ENCODE measurements around the gene FBF1. TPM values are rescaled to one million over a fixed set of nuclear protein-coding genes. Genes with fewer than 3 reads are reported as not detected.

FBF1 gene
- total and polyA plus RNA-seq, 2 of the 8 experiments (the other 6 are each of a cell fraction or from before 2014, with no cell fraction given): 8.1 to 13.1 TPM

GRCh38 chr17:75933808-75934207 lies 7.0 kb downstream of the FBF1 start:
- FAIRE-seq: no peak
- Histone ChIP-seq H2BK12ac (ENCODE audit: low read depth, low read length) (no peak overlapping the region), H2BK5ac (ENCODE audit: low read depth, low read length) (no peak overlapping the region), H2AK5ac (ENCODE audit: low read depth, low read length) (no peak overlapping the region), H3K14ac (ENCODE audit: insufficient read length) (no peak overlapping the region), H3K4ac (replicated peaks; ENCODE audit: insufficient read length, low read depth, low read length) (no peak overlapping the region), H3K18ac (ENCODE audit: extremely low read depth, low read length) (no peak overlapping the region), H3K79me2 (ENCODE audit: control insufficient read depth in 1 of 2, insufficient read depth in 2 of 2, low read length in 2 of 2) (no peaks in the 10 kb centered on the region), H3K4me1 (replicated peaks in 1 of 4; ENCODE audit: control insufficient read depth in 3 of 4, insufficient read depth in 4 of 4, low read length in 3 of 4) (no peaks in the 10 kb centered on the region), H4K91ac (replicated peaks; ENCODE audit: insufficient read length, low read length) (no peak overlapping the region), H2AFZ (ENCODE audit: low read length) (no peak overlapping the region), H4K8ac (ENCODE audit: extremely low read depth, insufficient read depth, low read length) (no peak overlapping the region), H4K20me1 (replicated peaks in 1 of 2; ENCODE audit: control insufficient read depth in 1 of 2, insufficient read depth in 2 of 2, low read length in 2 of 2) (no peaks in the 10 kb centered on the region), H3K9ac (replicated peaks in 1 of 4; ENCODE audit: extremely low read depth in 1 of 4, low read depth in 3 of 4, low read length in 3 of 4) (no peak overlapping the region), H3K56ac (replicated peaks; ENCODE audit: insufficient read length, low read depth, low read length) (no peak overlapping the region), H2BK120ac (replicated peaks; ENCODE audit: low read depth, low read length) (no peak overlapping the region), H4K5ac (ENCODE audit: insufficient read length, low read depth, low read length) (no peak overlapping the region), H2BK15ac (ENCODE audit: low read length) (no peak overlapping the region), H3K9me3 (ENCODE audit: insufficient read depth in 2 of 2, low read depth in 1 of 2, low read length in 1 of 2) (no peaks in the 10 kb centered on the region), H3K36me3 (ENCODE audit: control insufficient read depth in 2 of 4, insufficient read depth in 4 of 4, low read length in 3 of 4) (peaks cover 0 to 6% (median 0%) of the 10 kb centered on the region in 4 experiments; a peak in 2 of 8 replicates), H3K23ac (ENCODE audit: insufficient read length) (no peak overlapping the region), H3K23me2 (ENCODE audit: low read depth, low read length) (no peaks in the 10 kb centered on the region), H2BK20ac (ENCODE audit: low read length) (no peak overlapping the region), H3K79me1 (ENCODE audit: low read depth, low read length) (no peaks in the 10 kb centered on the region), H3K27me3 (replicated peaks in 1 of 4; ENCODE audit: control insufficient read depth in 3 of 4, extremely low read depth in 1 of 4, insufficient read depth in 3 of 4, low read length in 3 of 4) (no peaks in the 10 kb centered on the region), H3K27ac (ENCODE audit: low read depth, low read length) (no peak overlapping the region), H3K4me3 (ENCODE audit: extremely low read depth in 1 of 4, insufficient read depth in 2 of 4, low read depth in 3 of 4, low read length in 4 of 4) (no peak overlapping the region), H3K4me2 (ENCODE audit: insufficient read depth in 1 of 2, low read depth in 2 of 2, low read length in 2 of 2) (no peak overlapping the region)
- 94% methylated on average over 4 of the region's 4 CpGs; no CpG with 5 or more reads in 1 of the 2 experiments for WGBS, 2 experiments (ENCODE audit: extremely low coverage in 1 of 2, insufficient coverage in 1 of 2, insufficient read length in 1 of 2, insufficient replicate concordance in 2 of 2, low coverage in 1 of 2, low lambda C conversion rate in 2 of 2, missing lambda C conversion rate in 1 of 2)
- no peak for DNase-seq (ENCODE audit: low read depth in 1 of 2, low spot score in 2 of 2)
- ChIA-PET POLR2A (ENCODE audit: partially characterized antibody) (no interaction called here), CTCF (ENCODE audit: partially characterized antibody) (interaction anchor here (0.8 to 51.3 kb wide), 3 partner anchors 28 to 75 kb away, joined by 4 to 885 read pairs (median 5); partner anchors contain the start of genes ACOX1, CDK3 and TEN1)
- TF ChIP-seq BRCA1 (IDR thresholded peaks at IDR 0.05; ENCODE audit: low read depth, low read length) (no peak), RFX5 (IDR thresholded peaks at IDR 0.05; ENCODE audit: borderline replicate concordance, low read depth, low read length) (no peak), GTF2F1 (IDR thresholded peaks at IDR 0.05; ENCODE audit: borderline replicate concordance, low read depth, low read length) (no peak), SIX5 (IDR thresholded peaks at IDR 0.05; ENCODE audit: low read depth, low read length) (no peak), FOSL1 (IDR thresholded peaks at IDR 0.05; ENCODE audit: insufficient read depth, low read depth, low read length) (no peak), SIN3A (conservative IDR thresholded peaks at IDR 0.05 in 1 of 2, IDR thresholded peaks at IDR 0.05 in 1 of 2; ENCODE audit: low read depth in 1 of 2, low read length in 2 of 2) (no peak), NRF1 (IDR thresholded peaks at IDR 0.05; ENCODE audit: low read depth, low read length) (no peak), RBBP5 (IDR thresholded peaks at IDR 0.05; ENCODE audit: borderline replicate concordance, low read depth, low read length) (no peak), JUND (IDR thresholded peaks at IDR 0.05; ENCODE audit: low read length) (no peak), CHD1 (IDR thresholded peaks at IDR 0.05; ENCODE audit: low read depth, low read length) (no peak), RNF2 (IDR thresholded peaks at IDR 0.05; ENCODE audit: borderline replicate concordance, low read depth, low read length, missing control alignments, poor library complexity, severe bottlenecking) (no peak), POLR2AphosphoS5 (IDR thresholded peaks at IDR 0.05; ENCODE audit: low read depth, low read length) (no peak), RAD21 (IDR thresholded peaks at IDR 0.05 in 1 of 2, conservative IDR thresholded peaks at IDR 0.05 in 1 of 2; ENCODE audit: low read depth in 2 of 2, low read length in 2 of 2) (no peak), CREB1 (IDR thresholded peaks at IDR 0.05) (no peak), TCF12 (IDR thresholded peaks at IDR 0.05; ENCODE audit: low read depth, low read length) (no peak)
